ENCODE results near the gene U2AF2. TPM values are rescaled to one million over a fixed set of nuclear protein-coding genes. Genes with fewer than 3 reads are reported as not detected.

The U2AF2 gene
- total RNA-seq, 3 donors from 2014 or later (not counting 1 experiment from before 2014, with no cell fraction given) = 304 to 322 (median 321) TPM

GRCh38 chr19:55686311-55687050 is 31.6 kb downstream of the U2AF2 start:
- TF ChIP-seq CTCF (IDR thresholded peaks at IDR 0.05) = no peak
- no peaks in the 10 kb centered on the region for H3K9me3 ChIP-seq (ENCODE audit: control insufficient read depth, insufficient read depth, low read length)
- no peak overlapping the region for H3K27ac ChIP-seq (ENCODE audit: low read length)
- DNase-seq (no peak), ATAC-seq (no peak)
- H3K36me3 ChIP-seq (ENCODE audit: control insufficient read depth, insufficient read depth, low read length) = peaks cover 55% of the 10 kb centered on the region
- WGBS (ENCODE audit: insufficient coverage) = 96% methylated on average over 29 of the region's 29 CpGs
- H3K36me3 Mint-ChIP-seq = no peaks in the 10 kb centered on the region
- no peaks in the 10 kb centered on the region for H3K27me3 Mint-ChIP-seq (ENCODE audit: low read depth in 2 of 2)
- peak overlapping the region in 1 of 2 donors; percentile 57 for H3K27ac Mint-ChIP-seq
- no peaks in the 10 kb centered on the region for H3K27me3 ChIP-seq (ENCODE audit: control insufficient read depth, insufficient read depth, low read length)
- H3K4me1 Mint-ChIP-seq = peaks cover 5 to 17% of the 10 kb centered on the region in 2 donors
- no peak overlapping the region for H3K4me3 Mint-ChIP-seq
- intact Hi-C loops (cut with micrococcal nuclease) = no loop called here
- peaks cover 7% of the 10 kb centered on the region for H3K4me1 ChIP-seq (ENCODE audit: control insufficient read depth, insufficient read depth, low read length)
- no peaks in the 10 kb centered on the region for H3K9me3 Mint-ChIP-seq
- H3K4me3 ChIP-seq (ENCODE audit: low read length) = no peak overlapping the region

DNA sequence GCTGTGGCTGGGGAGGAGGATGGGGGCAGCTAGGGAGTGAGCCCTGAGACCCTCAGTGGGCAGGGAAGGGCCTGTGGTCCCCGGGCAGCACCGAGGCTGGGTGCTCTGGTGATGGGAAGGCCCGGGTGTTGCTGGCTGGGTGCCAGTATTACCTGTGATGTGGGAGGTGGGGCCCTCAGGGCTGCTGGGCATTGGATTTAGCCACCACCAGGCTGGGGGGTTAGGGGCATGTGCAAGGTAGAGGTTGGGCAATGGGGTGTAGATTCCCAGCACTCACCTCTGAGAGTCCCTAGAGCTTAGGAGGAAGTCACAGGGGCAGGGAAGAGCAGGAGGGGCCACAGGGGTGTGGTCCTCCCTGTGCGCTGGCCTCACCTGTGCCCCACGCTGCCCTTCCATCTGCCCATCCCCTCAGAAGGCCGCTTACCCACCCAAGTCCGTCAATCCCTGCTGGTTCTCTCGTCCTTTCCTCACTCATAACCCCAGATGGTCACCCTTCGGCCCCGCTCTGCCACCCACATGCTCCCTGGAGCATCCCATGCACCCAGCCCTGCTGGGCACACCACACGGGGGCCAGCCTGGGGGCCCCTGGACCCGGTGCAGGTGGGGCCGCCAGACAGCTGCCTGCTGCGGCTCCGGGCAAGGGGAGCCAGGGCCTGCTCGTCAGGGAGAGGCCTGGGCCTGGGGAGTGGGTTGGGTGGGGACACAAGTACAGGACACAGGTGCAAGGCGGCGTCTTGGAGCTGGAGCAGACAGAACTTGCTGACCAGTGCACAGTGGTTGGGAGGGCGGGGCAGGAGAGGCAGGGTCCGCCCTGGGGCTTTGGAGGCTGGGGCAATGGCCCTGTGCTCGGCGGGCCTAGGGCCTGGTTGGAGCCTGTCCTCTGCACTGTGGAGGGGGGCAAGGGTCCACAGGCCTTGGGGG is 32.7 kb downstream of the U2AF2 start:
- no peak overlapping the region for H3K27ac ChIP-seq (ENCODE audit: low read length)
- no peaks in the 10 kb centered on the region for H3K36me3 Mint-ChIP-seq
- TF ChIP-seq CTCF (IDR thresholded peaks at IDR 0.05) = no peak

GRCh38 chr19:55688422-55689218 is 33.8 kb downstream of the U2AF2 start:
- no peak for TF ChIP-seq CTCF (IDR thresholded peaks at IDR 0.05)
- Mint-ChIP-seq H3K4me1 (peaks cover 3 to 17% of the 10 kb centered on the region in 2 donors), H3K27me3 (ENCODE audit: low read depth in 2 of 2) (no peaks in the 10 kb centered on the region), H3K4me3 (no peak overlapping the region), H3K9me3 (no peaks in the 10 kb centered on the region), H3K36me3 (no peaks in the 10 kb centered on the region), H3K27ac (no peak overlapping the region)
- H3K9me3 ChIP-seq (ENCODE audit: control insufficient read depth, insufficient read depth, low read length) = no peaks in the 10 kb centered on the region
- ATAC-seq (no peak), DNase-seq (no peak)
- 78% methylated on average over 25 of the region's 27 CpGs for WGBS (ENCODE audit: insufficient coverage)
- H3K4me1 ChIP-seq (ENCODE audit: control insufficient read depth, insufficient read depth, low read length) = peaks cover 7% of the 10 kb centered on the region
- peaks cover 61% of the 10 kb centered on the region for H3K36me3 ChIP-seq (ENCODE audit: control insufficient read depth, insufficient read depth, low read length)
- H3K27ac ChIP-seq (ENCODE audit: low read length) = no peak overlapping the region
- intact Hi-C loops (cut with micrococcal nuclease) = no loop called here
- no peak overlapping the region for H3K4me3 ChIP-seq (ENCODE audit: low read length)
- H3K27me3 ChIP-seq (ENCODE audit: control insufficient read depth, insufficient read depth, low read length) = no peaks in the 10 kb centered on the region

More for the DNA sequence above, 32.7 kb downstream of the U2AF2 start:
- intact Hi-C loops (cut with micrococcal nuclease) = no loop called here
- Histone ChIP-seq H3K36me3 (ENCODE audit: control insufficient read depth, insufficient read depth, low read length) (peaks cover 55% of the 10 kb centered on the region), H3K9me3 (ENCODE audit: control insufficient read depth, insufficient read depth, low read length) (no peaks in the 10 kb centered on the region), H3K27me3 (ENCODE audit: control insufficient read depth, insufficient read depth, low read length) (no peaks in the 10 kb centered on the region), H3K4me3 (ENCODE audit: low read length) (no peak overlapping the region), H3K4me1 (ENCODE audit: control insufficient read depth, insufficient read depth, low read length) (peaks cover 7% of the 10 kb centered on the region)
- no peaks in the 10 kb centered on the region for H3K9me3 Mint-ChIP-seq
- H3K4me1 Mint-ChIP-seq = peaks cover 5 to 17% of the 10 kb centered on the region in 2 donors
- H3K27me3 Mint-ChIP-seq (ENCODE audit: low read depth in 2 of 2) = no peaks in the 10 kb centered on the region
- DNase-seq (no peak), ATAC-seq (no peak)
- H3K4me3 Mint-ChIP-seq = no peak overlapping the region
- 96% methylated on average over 22 of the region's 22 CpGs for WGBS (ENCODE audit: insufficient coverage)
- peak overlapping the region in 1 of 2 donors; percentile 29 for H3K27ac Mint-ChIP-seq

All from natural killer cell (primary cell).